ENCODE measurements around the gene FBXO30.

The FBXO30 gene

DNA sequence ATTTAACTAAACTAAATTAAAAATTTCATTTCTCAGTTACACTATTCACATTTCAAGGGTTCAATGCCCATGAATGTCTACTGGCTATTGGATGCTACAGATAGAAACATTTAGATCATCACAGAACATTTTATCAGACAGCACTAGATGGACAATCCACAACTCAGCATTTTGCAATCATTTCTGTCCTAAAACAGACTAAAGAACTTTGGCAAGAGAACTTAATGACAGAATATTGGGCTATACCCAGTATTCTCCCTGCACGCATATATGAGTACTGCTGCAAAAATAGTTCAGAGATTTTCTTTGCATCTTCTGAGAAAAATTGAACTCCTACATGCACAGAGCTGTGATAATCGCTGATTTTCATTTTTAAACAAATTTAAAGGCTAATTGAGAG, 36.1 kb upstream of the FBXO30 start:
- TF ChIP-seq, protein P1, sequence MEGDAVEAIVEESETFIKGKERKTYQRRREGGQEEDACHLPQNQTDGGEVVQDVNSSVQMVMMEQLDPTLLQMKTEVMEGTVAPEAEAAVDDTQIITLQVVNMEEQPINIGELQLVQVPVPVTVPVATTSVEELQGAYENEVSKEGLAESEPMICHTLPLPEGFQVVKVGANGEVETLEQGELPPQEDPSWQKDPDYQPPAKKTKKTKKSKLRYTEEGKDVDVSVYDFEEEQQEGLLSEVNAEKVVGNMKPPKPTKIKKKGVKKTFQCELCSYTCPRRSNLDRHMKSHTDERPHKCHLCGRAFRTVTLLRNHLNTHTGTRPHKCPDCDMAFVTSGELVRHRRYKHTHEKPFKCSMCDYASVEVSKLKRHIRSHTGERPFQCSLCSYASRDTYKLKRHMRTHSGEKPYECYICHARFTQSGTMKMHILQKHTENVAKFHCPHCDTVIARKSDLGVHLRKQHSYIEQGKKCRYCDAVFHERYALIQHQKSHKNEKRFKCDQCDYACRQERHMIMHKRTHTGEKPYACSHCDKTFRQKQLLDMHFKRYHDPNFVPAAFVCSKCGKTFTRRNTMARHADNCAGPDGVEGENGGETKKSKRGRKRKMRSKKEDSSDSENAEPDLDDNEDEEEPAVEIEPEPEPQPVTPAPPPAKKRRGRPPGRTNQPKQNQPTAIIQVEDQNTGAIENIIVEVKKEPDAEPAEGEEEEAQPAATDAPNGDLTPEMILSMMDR (IDR thresholded peaks at IDR 0.05): no peak
- Histone ChIP-seq H3K4me3 (ENCODE audit: low read depth, low read length) (no peak overlapping the region), H3K79me2 (no peaks in the 10 kb centered on the region), H3K4me1 (no peaks in the 10 kb centered on the region), H2AFZ (no peak overlapping the region), H3K36me3 (ENCODE audit: control insufficient read depth, insufficient read depth, low read length) (no peaks in the 10 kb centered on the region), H3K27me3 (ENCODE audit: control insufficient read depth, insufficient read depth, low read length) (no peaks in the 10 kb centered on the region), H3K9me3 (ENCODE audit: control insufficient read depth, low read length) (no peaks in the 10 kb centered on the region), H3K27ac (no peak overlapping the region), H3K4me2 (ENCODE audit: low read length) (no peak overlapping the region), H3K9ac (no peak overlapping the region)

GRCh38 chr6:145848541-145848940, 33.9 kb upstream of the FBXO30 start:
- Histone ChIP-seq H2AFZ (no peak overlapping the region), H3K4me2 (ENCODE audit: low read length) (no peak overlapping the region), H3K27ac (no peak overlapping the region), H3K4me3 (ENCODE audit: low read depth, low read length) (no peak overlapping the region), H3K79me2 (no peaks in the 10 kb centered on the region), H3K27me3 (ENCODE audit: control insufficient read depth, insufficient read depth, low read length) (no peaks in the 10 kb centered on the region), H3K9me3 (ENCODE audit: control insufficient read depth, low read length) (no peaks in the 10 kb centered on the region), H3K4me1 (no peaks in the 10 kb centered on the region), H3K9ac (no peak overlapping the region), H3K36me3 (ENCODE audit: control insufficient read depth, insufficient read depth, low read length) (no peaks in the 10 kb centered on the region)
- TF ChIP-seq, protein P1 (IDR thresholded peaks at IDR 0.05): no peak

DNA sequence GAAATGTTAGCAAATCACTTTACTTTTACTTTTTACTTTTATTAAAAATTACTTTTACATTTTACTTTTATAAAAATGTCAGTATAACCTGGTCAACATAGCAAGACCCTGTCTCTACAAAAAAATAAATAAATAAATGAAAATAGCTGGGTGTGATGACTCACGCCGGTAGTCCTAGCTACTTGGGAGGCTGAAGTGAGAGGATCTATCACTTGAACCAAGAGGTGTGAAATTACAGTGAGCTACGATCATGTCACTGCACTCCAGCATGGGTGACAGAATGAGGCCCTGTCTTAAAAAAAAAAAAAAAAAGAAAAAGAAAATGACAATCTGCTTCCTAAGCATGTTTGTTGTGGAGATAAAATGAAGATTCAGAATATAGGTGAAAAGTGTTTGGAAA, 31.0 kb upstream of the FBXO30 start:
- no peak overlapping the region for H3K4me2 ChIP-seq (ENCODE audit: low read length)
- H3K4me3 ChIP-seq (ENCODE audit: low read depth, low read length): no peak overlapping the region
- no peak overlapping the region for H2AFZ ChIP-seq
- H3K27me3 ChIP-seq (ENCODE audit: control insufficient read depth, insufficient read depth, low read length): no peaks in the 10 kb centered on the region
- no peaks in the 10 kb centered on the region for H3K9me3 ChIP-seq (ENCODE audit: control insufficient read depth, low read length)
- H3K4me1 ChIP-seq: no peaks in the 10 kb centered on the region
- TF ChIP-seq, protein P1 (IDR thresholded peaks at IDR 0.05): no peak
- H3K27ac ChIP-seq: no peak overlapping the region
- H3K79me2 ChIP-seq: no peaks in the 10 kb centered on the region
- H3K36me3 ChIP-seq (ENCODE audit: control insufficient read depth, insufficient read depth, low read length): no peaks in the 10 kb centered on the region
- no peak overlapping the region for H3K9ac ChIP-seq

- Histone ChIP-seq H2AFZ (no peak overlapping the region), H3K9me3 (ENCODE audit: control insufficient read depth, low read length) (no peaks in the 10 kb centered on the region), H3K27ac (no peak overlapping the region), H3K4me1 (no peaks in the 10 kb centered on the region), H3K4me3 (ENCODE audit: low read depth, low read length) (no peak overlapping the region), H3K27me3 (ENCODE audit: control insufficient read depth, insufficient read depth, low read length) (no peaks in the 10 kb centered on the region), H3K4me2 (ENCODE audit: low read length) (no peak overlapping the region), H3K79me2 (no peaks in the 10 kb centered on the region), H3K36me3 (ENCODE audit: control insufficient read depth, insufficient read depth, low read length) (no peaks in the 10 kb centered on the region), H3K9ac (no peak overlapping the region)
- TF ChIP-seq, protein P1 (IDR thresholded peaks at IDR 0.05): no peak
Observed at GRCh38 chr6:145844933-145845540, 30.4 kb upstream of the FBXO30 start.

Measured in parathyroid adenoma (tissue), 2 donors.